Endothelial cell of umbilical vein (primary cell): ENCODE data around the gene MAPKAP1.

ENCODE experiments used
- CTCF ChIP-seq, 2 donors: IDR thresholded peaks; 1 replicate in 1 of 2; 2 replicates in 1 of 2; pipeline ENCODE4 v1.5.1; 2011; ENCODE audit warnings: low read length in 2 of 2, mild to moderate bottlenecking in 2 of 2, moderate library complexity in 2 of 2, control low read depth in 1 of 2, inconsistent platforms in 1 of 2, low read depth in 1 of 2; ENCODE audit not compliant: insufficient read depth in 1 of 2; ENCODE audit errors: extremely low read depth in 1 of 2
- GATA2 ChIP-seq: IDR thresholded peaks from 2 replicates; pipeline ENCODE4 v1.7.0; 2011; ENCODE audit warnings: low read depth, mild to moderate bottlenecking, moderate library complexity, mixed read lengths, low read length; ENCODE audit not compliant: insufficient read length, insufficient read depth
- MYC ChIP-seq: IDR thresholded peaks from one replicate; pipeline ENCODE4 v1.6.1; 2011; ENCODE audit warnings: mild to moderate bottlenecking, low read depth, low read length
- POLR2A ChIP-seq: IDR thresholded peaks from 2 replicates; pipeline ENCODE4 v1.6.1; 2012; ENCODE audit warnings: low read depth, mild to moderate bottlenecking, control low read depth, low read length
- POLR2AphosphoS5 ChIP-seq: IDR thresholded peaks from 2 replicates; pipeline ENCODE4 v1.6.1; 2012; ENCODE audit warnings: low read depth, mild to moderate bottlenecking, control low read depth, low read length, moderate library complexity; ENCODE audit not compliant: insufficient read depth

GRCh38 chr9:125690679-125691078, 16.3 kb downstream of the MAPKAP1 start:
- no peak for TF ChIP-seq POLR2AphosphoS5
- no peak for TF ChIP-seq POLR2A
- TF ChIP-seq CTCF (IDR thresholded peaks at IDR 0.05; ENCODE audit: extremely low read depth in 1 of 2, insufficient read depth in 1 of 2, low read depth in 1 of 2, low read length in 2 of 2) = no peak
- TF ChIP-seq MYC = no peak
- TF ChIP-seq GATA2 = no peak
